ENCODE results near the gene CDC25C.

DNA sequence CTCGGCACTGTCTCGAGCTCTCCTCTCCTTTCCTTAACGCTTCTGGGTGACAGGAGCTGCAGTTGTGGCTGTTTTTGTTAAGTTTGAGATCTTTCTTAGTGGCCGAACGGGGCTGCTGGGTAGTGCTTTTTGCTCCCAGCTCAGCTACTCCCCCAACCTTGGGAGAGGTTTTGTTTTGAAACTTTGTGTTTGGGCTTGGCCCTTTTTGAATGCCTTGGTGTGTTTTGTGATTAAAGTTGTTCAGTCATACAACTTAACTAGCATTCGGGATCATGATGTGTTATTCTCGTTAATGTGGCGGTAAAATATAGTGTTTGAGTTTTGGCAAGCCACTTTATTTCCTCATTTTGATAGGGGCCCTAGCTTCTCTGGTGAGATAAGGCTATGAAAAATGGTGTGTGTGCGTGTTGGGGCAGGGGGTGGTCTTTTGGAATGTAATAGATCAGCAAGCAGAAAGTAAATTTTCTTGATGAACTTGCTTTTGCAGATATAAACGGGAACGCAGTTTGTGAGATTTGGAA lies 22.0 kb upstream of the CDC25C start:
- TF ChIP-seq POLR2AphosphoS5 (IDR thresholded peaks at IDR 0.05; ENCODE audit: borderline replicate concordance, low read depth, low read length) (no peak), EZH2 (IDR thresholded peaks at IDR 0.05) (no peak)

All from SK-N-MC (cell line).